ENCODE measurements around the gene GCNT4.
"Not testable (repeated sequence)": the region's sequence is repeated elsewhere in the genome, so short reads cannot be mapped to it uniquely, and the experiment has no call there.

The GCNT4 gene

DNA sequence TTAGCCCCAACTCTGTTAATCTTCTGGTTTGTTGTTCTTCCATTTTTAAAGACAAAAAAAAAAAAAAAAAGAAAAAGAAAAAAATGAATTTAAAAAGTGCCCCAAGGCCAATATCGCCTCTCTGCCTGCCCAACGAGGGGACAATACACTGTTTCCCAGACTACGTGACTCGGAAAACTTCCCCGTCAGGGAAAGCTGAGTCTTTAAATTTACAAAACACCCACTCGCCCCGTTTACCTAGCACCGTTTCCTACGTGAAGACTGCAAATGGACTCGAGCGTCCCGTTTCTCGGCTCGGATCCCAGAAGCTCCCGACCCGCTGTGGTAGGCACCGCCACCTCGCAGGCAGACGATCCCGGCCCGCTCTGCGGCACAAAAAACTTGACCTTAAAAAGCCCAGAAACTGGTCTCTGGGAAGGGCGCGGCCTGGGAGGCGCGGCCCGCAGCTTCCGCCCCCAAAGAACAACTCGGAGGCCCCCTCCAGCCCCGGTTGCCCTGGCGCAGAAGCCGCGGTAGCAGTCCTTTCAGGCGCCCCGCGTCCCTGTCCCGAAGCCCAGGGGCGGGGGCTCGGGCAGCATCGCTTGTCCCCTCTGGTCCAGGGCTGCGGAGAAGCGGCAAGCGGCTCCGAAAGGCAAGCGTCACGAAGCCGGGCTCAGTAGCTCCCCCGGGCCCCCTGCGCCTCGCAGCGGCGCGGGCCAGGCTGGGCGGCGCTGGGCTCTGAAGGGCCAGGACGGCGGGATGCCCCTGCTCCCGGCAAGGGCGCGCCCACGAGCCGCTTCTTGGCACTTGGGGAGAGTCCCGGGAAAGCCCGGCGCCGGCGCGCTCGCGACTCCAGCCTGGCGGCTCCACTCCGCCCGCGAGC is at the start of gene GCNT4:
GCNT4 (minus strand) TSS at position 367 of the 862 bp plus-strand sequence. CDS start 22,521 bp downstream, outside the sequence.
- no peak for DNase-seq (ENCODE audit: insufficient read length, low spot score)
- TF ChIP-seq POLR2A (IDR thresholded peaks at IDR 0.05; ENCODE audit: low read depth, low read length), result no peak
- FAIRE-seq, result no peak

DNA sequence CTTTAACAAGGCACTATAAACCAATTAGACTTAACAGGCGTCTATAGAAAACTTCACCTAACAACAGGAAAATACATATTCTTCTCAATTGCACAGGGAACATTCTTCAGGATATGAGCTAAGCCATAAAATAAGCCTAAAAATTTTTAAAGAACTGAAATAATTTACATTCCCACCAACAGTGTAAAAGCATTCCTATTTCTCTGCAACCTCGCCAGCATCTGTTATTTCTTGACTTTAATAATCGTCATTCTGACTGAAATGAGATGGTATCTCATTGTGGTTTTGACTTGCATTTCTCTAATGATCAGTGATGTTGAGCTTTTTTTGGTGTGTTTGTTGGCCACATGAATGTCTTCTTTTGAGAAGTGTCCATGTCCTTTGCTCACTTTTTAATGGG is 43.6 kb upstream of the GCNT4 start:
- not testable (repeated sequence) for DNase-seq (ENCODE audit: insufficient read length, low spot score); FAIRE-seq

GRCh38 chr5:75091597-75091996 is 39.2 kb upstream of the GCNT4 start:
- no peak for FAIRE-seq
- peak; percentile 7 for DNase-seq (ENCODE audit: insufficient read length, low spot score)
- no peak for TF ChIP-seq POLR2A (IDR thresholded peaks at IDR 0.05; ENCODE audit: low read depth, low read length)

DNA sequence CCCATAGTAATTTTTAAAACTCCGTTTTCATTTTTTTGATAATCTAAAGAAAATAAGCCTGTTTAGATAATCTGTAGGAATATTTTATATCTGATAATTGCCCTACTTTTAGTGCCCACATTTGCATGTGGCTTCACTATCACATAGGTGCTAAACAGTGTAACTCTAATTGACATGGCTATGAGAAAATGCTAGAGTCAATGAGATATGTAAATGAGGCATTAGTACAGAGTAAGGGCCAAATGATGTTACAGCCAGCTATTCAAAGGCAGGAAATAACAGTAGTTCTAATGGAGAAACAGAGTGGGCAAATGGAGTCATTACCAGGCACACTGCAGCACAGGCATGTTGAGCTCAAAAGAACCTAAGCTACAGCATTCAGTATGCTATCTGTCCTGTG is 37.3 kb upstream of the GCNT4 start:
- DNase-seq (ENCODE audit: insufficient read length, low spot score) (no peak), FAIRE-seq (no peak)
- no peak for TF ChIP-seq POLR2A (IDR thresholded peaks at IDR 0.05; ENCODE audit: low read depth, low read length)

DNA sequence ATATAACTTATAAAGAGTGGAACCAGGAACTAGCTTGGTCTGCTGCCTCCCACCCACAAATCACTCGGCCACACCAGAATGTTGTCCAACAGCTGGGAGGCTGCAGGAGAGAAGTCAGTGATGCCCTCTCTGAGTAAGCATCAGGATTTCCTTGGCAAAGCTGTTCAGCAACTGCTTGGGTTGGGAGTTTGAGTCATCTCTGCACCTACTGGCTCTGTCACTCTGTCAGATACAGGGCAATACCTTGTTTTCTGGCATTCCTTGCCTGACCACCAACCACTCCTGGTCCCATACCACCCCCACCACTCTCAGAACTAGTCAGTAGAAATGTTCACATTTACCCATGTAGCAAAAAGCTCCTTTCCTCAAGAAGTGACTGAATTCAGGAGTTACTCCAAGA is 36.8 kb upstream of the GCNT4 start:
- DNase-seq (ENCODE audit: insufficient read length, low spot score) (no peak), FAIRE-seq (no peak)
- no peak for TF ChIP-seq POLR2A (IDR thresholded peaks at IDR 0.05; ENCODE audit: low read depth, low read length)

- no peak for TF ChIP-seq POLR2A (IDR thresholded peaks at IDR 0.05; ENCODE audit: low read depth, low read length)
- DNase-seq (ENCODE audit: insufficient read length, low spot score) (no peak), FAIRE-seq (no peak)
Observed at GRCh38 chr5:75088648-75089047, 36.3 kb upstream of the GCNT4 start.

DNA sequence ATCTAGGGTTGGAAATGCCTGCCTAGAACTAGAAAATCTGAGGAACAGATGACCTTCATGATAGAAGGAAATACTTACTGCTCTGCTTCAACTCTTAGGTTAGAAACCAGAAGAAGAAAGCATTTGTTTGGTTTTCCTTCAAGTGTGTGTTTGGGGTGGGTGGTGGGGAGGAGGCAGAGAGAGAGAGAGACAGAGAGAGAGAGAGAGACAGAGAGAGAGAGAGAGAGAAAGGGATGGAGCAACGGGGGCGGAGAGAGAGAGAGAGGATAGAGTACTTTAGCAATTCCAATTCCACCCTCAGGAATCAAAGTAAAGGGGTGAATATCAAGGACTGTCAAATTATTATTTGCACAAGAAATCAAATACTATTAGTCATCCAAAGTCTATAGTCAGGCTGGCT is 29.2 kb upstream of the GCNT4 start:
- DNase-seq (ENCODE audit: insufficient read length, low spot score) (no peak), FAIRE-seq (no peak)
- TF ChIP-seq POLR2A (IDR thresholded peaks at IDR 0.05; ENCODE audit: low read depth, low read length), result no peak

- DNase-seq (ENCODE audit: insufficient read length, low spot score); FAIRE-seq: not testable (repeated sequence)
Observed at GRCh38 chr5:75079346-75079745, 27.0 kb upstream of the GCNT4 start.

DNA sequence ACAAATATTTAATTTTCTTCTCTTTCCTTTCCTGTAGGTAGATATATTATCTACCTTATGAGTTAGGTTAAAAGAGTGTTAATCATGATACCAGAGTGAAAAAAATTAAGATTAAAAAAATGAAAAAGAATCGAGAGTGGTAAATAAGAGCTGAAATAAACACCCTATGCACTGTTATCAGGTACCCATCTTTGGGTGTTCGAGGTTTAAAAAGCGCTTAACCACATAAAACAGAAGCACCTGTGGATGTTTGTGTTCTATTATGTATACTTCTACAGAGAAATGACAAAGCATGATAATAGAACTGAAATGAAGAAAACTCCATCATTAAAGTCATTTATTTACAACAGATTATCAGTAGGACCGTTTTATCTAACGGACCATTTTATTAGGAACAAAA is 25.7 kb upstream of the GCNT4 start:
- no peak for TF ChIP-seq POLR2A (IDR thresholded peaks at IDR 0.05; ENCODE audit: low read depth, low read length)
- no peak for FAIRE-seq

GRCh38 chr5:75072061-75072460 is 19.7 kb upstream of the GCNT4 start:
- FAIRE-seq (no peak), DNase-seq (ENCODE audit: insufficient read length, low spot score) (no peak)
- TF ChIP-seq POLR2A (IDR thresholded peaks at IDR 0.05; ENCODE audit: low read depth, low read length), result no peak

More for the DNA sequence above, 25.7 kb upstream of the GCNT4 start:
- no peak for DNase-seq (ENCODE audit: insufficient read length, low spot score)

DNA sequence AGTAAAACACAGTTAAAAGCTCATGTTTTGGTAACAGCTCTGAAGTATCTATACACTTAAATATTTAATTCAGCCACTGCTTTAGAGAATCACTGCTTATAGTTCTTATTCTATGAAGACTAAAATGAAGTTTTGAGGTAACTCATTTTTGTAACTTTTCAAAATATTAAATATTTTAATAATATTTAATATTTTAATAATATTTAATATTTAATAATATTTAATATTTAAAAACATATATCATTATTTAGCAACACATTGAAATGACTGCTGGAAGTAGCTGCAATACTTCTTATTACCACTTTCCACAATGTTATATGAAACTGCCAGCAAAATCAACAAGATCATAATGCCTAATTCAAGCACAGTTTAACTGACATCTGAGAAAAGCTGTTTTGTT is 18.7 kb upstream of the GCNT4 start:
- no peak for DNase-seq (ENCODE audit: insufficient read length, low spot score)
- no peak for TF ChIP-seq POLR2A (IDR thresholded peaks at IDR 0.05; ENCODE audit: low read depth, low read length)
- FAIRE-seq, result no peak

DNA sequence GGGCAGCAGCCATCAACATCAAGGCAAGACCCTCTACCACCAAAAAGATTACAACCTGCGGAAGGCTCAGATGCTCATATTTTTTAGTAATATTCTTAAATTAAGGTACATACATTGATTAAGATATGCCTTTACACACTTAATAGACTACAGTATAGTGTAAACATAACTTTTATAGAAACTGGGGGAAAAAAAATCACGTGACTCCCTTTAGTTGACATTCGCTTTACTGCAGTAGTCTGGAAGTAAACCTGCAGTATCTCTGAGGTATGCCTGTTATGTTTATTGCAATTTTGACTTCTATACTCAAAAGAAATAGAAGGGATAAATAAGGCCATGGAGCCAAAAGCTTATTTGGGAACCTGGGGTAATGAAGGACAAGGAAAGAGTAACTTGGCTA is 15.1 kb upstream of the GCNT4 start:
- DNase-seq (ENCODE audit: insufficient read length, low spot score) (no peak), FAIRE-seq (no peak)
- no peak for TF ChIP-seq POLR2A (IDR thresholded peaks at IDR 0.05; ENCODE audit: low read depth, low read length)

DNA sequence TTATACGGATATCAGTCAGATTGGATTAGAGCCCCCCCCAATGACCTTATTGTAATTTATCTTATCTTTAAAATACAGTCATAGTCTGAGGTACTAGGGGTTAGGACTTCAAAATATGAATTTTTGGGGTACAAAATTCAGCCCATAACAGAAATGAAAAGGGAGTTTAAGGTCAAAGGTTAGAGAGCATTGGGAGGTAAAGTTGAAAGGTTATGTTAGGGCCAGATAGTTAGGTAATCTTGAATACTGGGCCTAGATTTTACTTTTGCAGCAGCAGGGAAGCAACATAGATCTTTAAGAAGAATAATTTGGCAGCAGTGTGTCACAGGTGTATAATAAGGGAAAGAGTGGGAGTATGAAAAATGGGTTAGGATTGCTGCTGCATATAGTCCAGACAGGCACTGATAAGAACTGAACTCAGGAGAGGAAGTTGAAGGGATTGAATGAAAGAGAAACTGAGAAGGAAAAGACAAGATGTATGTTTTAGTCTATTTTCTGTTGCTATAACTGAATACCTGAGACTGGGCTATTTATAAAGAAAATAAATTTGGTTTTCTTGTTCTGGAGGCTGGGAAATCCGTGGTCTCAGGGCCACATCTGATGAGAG is 10.7 kb upstream of the GCNT4 start:
- FAIRE-seq (no peak), DNase-seq (ENCODE audit: insufficient read length, low spot score) (no peak)

GRCh38 chr5:75059912-75060545 is 7.7 kb upstream of the GCNT4 start:
- no peak for FAIRE-seq
- no peak for DNase-seq (ENCODE audit: insufficient read length, low spot score)
- TF ChIP-seq POLR2A (IDR thresholded peaks at IDR 0.05; ENCODE audit: low read depth, low read length), result no peak

More for the DNA sequence above, 10.7 kb upstream of the GCNT4 start:
- no peak for TF ChIP-seq POLR2A (IDR thresholded peaks at IDR 0.05; ENCODE audit: low read depth, low read length)
